ENCODE data around the gene CSNK1D. TPM values are rescaled to one million over a fixed set of nuclear protein-coding genes. Genes with fewer than 3 reads are reported as not detected.

CSNK1D gene
- total and polyA plus RNA-seq, 12 donors: 23.7 to 185 (median 125) TPM

DNA sequence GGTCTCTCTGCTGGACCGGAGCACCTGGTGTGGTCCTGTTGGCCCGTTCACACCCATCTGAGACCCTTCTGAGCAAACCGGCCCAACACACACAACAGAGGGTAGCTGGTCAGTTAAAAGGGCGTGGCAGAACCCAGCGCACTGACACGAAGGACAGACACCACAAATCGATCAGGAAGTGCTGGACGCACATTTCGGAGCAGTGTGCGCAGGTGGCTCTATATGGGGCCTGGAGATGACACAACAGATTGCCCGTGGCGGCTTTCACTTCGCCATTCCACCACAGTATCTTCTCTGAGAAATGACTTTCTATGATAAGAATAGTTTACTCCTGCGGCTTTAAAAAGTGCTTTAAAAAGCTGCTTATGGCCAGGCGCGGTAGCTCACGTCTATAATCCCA is 73.4 kb downstream of the CSNK1D start:
- DNase-seq: no peak
- Histone ChIP-seq H3K27ac (no peak overlapping the region), H3K27me3 (no peaks in the 10 kb centered on the region), H3K9me3 (replicated peaks in 1 of 3) (no peaks in the 10 kb centered on the region), H3K36me3 (replicated peaks in 1 of 2) (peaks cover 0 to 9% of the 10 kb centered on the region in 2 donors), H3K4me3 (no peak overlapping the region), H3K4me1 (replicated peaks in 1 of 2) (peaks cover under 1 to 4% of the 10 kb centered on the region in 2 donors)
- TF ChIP-seq, protein P1, sequence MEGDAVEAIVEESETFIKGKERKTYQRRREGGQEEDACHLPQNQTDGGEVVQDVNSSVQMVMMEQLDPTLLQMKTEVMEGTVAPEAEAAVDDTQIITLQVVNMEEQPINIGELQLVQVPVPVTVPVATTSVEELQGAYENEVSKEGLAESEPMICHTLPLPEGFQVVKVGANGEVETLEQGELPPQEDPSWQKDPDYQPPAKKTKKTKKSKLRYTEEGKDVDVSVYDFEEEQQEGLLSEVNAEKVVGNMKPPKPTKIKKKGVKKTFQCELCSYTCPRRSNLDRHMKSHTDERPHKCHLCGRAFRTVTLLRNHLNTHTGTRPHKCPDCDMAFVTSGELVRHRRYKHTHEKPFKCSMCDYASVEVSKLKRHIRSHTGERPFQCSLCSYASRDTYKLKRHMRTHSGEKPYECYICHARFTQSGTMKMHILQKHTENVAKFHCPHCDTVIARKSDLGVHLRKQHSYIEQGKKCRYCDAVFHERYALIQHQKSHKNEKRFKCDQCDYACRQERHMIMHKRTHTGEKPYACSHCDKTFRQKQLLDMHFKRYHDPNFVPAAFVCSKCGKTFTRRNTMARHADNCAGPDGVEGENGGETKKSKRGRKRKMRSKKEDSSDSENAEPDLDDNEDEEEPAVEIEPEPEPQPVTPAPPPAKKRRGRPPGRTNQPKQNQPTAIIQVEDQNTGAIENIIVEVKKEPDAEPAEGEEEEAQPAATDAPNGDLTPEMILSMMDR (IDR thresholded peaks at IDR 0.05): no peak
- no peak for TF ChIP-seq POLR2A (IDR thresholded peaks at IDR 0.05)
- 88 to 91% (median 90%) methylated on average over 17 of the region's 17 CpGs for WGBS, 4 donors
- intact Hi-C loops (cut with DNase I): no loop called here

- Histone ChIP-seq H3K36me3 (replicated peaks in 1 of 2) (peaks cover 0 to 14% of the 10 kb centered on the region in 2 donors), H3K27me3 (no peaks in the 10 kb centered on the region), H3K4me1 (replicated peaks in 1 of 2) (no peaks in the 10 kb centered on the region), H3K27ac (no peak overlapping the region), H3K9me3 (replicated peaks in 1 of 3) (no peaks in the 10 kb centered on the region), H3K4me3 (no peak overlapping the region)
- 90 to 94% (median 93%) methylated on average over 8 to 12 of the region's 12 CpGs for WGBS, 4 donors
- DNase-seq: no peak
- TF ChIP-seq POLR2A (IDR thresholded peaks at IDR 0.05): no peak
- TF ChIP-seq, protein P1 (IDR thresholded peaks at IDR 0.05): no peak
- intact Hi-C loops (cut with DNase I): no loop called here
Measured at GRCh38 chr17:82199496-82199895, 74.0 kb downstream of the CSNK1D start.

GRCh38 chr17:82198092-82198491 is 75.4 kb downstream of the CSNK1D start:
- no peaks in the 10 kb centered on the region for H3K4me1 ChIP-seq (replicated peaks in 1 of 2)
- no peak overlapping the region for H3K4me3 ChIP-seq
- 81 to 94% (median 93%) methylated on average over 4 of the region's 4 CpGs for WGBS, 4 donors
- intact Hi-C loops (cut with DNase I): no loop called here
- no peaks in the 10 kb centered on the region for H3K9me3 ChIP-seq (replicated peaks in 1 of 3)
- no peaks in the 10 kb centered on the region for H3K27me3 ChIP-seq
- H3K36me3 ChIP-seq (replicated peaks in 1 of 2): peaks cover 0 to 23% of the 10 kb centered on the region in 2 donors
- H3K27ac ChIP-seq: no peak overlapping the region
- TF ChIP-seq, protein P1 (IDR thresholded peaks at IDR 0.05): no peak
- no peak for TF ChIP-seq POLR2A (IDR thresholded peaks at IDR 0.05)
- no peak for DNase-seq

DNA sequence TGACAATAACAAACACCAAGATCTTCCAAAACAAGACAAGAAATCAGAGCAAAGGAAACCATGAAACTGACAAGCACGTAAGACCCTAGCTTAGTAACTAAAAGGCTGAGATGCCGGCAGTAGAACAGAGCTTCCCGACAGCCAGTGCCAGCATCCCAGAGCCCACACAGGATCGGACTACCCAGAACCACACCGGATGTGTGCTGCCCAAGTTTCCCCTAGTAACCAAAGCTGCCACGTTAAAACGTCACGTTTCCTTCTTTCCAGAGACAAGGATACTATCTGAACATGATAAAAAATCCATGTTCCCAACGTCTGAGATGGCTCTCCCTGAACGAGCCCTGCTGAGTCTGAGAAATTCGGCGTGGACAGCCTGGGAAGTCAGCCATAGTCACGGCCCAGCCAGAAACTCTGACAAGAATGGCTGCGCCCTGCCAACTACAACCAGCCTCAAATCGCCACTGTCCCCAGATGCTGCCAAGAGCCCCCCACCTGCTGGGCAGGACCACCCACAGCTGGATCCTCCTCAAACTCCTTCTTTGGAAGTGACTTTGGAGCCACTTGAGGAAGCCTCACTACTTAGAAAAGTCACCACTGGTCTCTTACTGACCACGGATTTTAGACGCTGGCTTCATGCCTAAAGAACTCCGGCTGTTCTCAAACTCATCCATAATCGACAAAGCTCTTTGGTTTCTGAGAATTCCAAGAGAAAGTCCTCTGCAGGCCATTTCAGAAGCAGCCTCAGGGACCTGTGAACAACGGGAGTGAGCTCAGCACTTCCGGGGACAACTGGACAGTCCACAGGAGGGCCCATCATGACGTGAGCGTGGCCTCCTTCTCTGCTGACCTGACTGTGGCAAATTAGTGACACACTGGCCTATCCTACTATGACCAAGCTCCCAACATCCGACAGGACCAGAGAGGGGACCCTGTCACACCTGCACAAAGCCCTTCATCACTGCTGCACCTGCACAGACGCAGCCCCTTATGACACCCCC is 77.5 kb downstream of the CSNK1D start:
- peaks cover 0 to 30% of the 10 kb centered on the region in 2 donors for H3K36me3 ChIP-seq (replicated peaks in 1 of 2)
- no peaks in the 10 kb centered on the region for H3K9me3 ChIP-seq (replicated peaks in 1 of 3)
- no peaks in the 10 kb centered on the region for H3K27me3 ChIP-seq
- TF ChIP-seq, protein P1 (IDR thresholded peaks at IDR 0.05): no peak
- TF ChIP-seq POLR2A (IDR thresholded peaks at IDR 0.05): no peak
- 77 to 83% (median 79%) methylated on average over 23 to 25 of the region's 25 CpGs for WGBS, 4 donors
- H3K27ac ChIP-seq: peak overlapping the region in 2 of 5 donors; percentile 46 to 75
- DNase-seq: no peak
- H3K4me1 ChIP-seq (replicated peaks in 1 of 2): no peaks in the 10 kb centered on the region
- no peak overlapping the region for H3K4me3 ChIP-seq
- intact Hi-C loops (cut with DNase I): no loop called here

Data from adrenal gland (tissue), 12 donors.